ENCODE data around the gene SEMA6A.

- no peak for TF ChIP-seq PREB (CRISPR knock-in tag; IDR thresholded peaks at IDR 0.05; ENCODE audit: borderline replicate concordance)
- TF ChIP-seq CREB1 (CRISPR knock-in tag; IDR thresholded peaks at IDR 0.05) = no peak
- no peak for TF ChIP-seq GTF2I (CRISPR knock-in tag; conservative IDR thresholded peaks at IDR 0.05)
- no peak for TF ChIP-seq CTCF (IDR thresholded peaks at IDR 0.05)
Measured at GRCh38 chr5:116480894-116481510, 93.6 kb downstream of the SEMA6A start.
